NCI-H510A (cell line): Measurements from ENCODE around the gene MINAR1.

Source experiments
- DNase-seq: peaks from one replicate; lab custom pipeline; 2025; lab: John Stamatoyannopoulos, UW

MINAR1 gene

GRCh38 chr15:79430901-79431635, 1.1 kb upstream of the MINAR1 start:
- DNase-seq: no peak

- DNase-seq: no peak
These were observed 474 bp downstream of the MINAR1 start for GRCh38 chr15:79432345-79433275.

- no peak for DNase-seq
These were observed 1.3 kb downstream of the MINAR1 start for GRCh38 chr15:79433276-79433990.

GRCh38 chr15:79434361-79434760, 2.2 kb downstream of the MINAR1 start:
- DNase-seq: no peak

- no peak for DNase-seq
These were observed 4.1 kb downstream of the MINAR1 start for GRCh38 chr15:79436037-79436780.

- no peak for DNase-seq
These were observed 5.3 kb downstream of the MINAR1 start for GRCh38 chr15:79437275-79438000.

GRCh38 chr15:79439236-79439635, 7.1 kb downstream of the MINAR1 start:
- DNase-seq: no peak

- DNase-seq: no peak
These were observed 8.3 kb downstream of the MINAR1 start for GRCh38 chr15:79440355-79440908.

GRCh38 chr15:79442911-79443310, 10.8 kb downstream of the MINAR1 start:
- peak; percentile 47 for DNase-seq

- DNase-seq: no peak
These were observed 14.9 kb downstream of the MINAR1 start for GRCh38 chr15:79447060-79447459.

GRCh38 chr15:79450648-79451047, 18.5 kb downstream of the MINAR1 start:
- DNase-seq: no peak

GRCh38 chr15:79451361-79451999, 19.3 kb downstream of the MINAR1 start:
- DNase-seq: no peak

- no peak for DNase-seq
These were observed 20.3 kb downstream of the MINAR1 start for GRCh38 chr15:79452244-79453051.

- DNase-seq: no peak
These were observed 21.3 kb downstream of the MINAR1 start for GRCh38 chr15:79453446-79453845.

- DNase-seq: no peak
These were observed 21.9 kb downstream of the MINAR1 start for GRCh38 chr15:79454063-79454462.

GRCh38 chr15:79455361-79455760, 23.2 kb downstream of the MINAR1 start:
- no peak for DNase-seq

- DNase-seq: no peak
These were observed 23.8 kb downstream of the MINAR1 start for GRCh38 chr15:79455943-79456342.

GRCh38 chr15:79458491-79458890, 26.4 kb downstream of the MINAR1 start:
- no peak for DNase-seq

- DNase-seq: no peak
These were observed 27.5 kb downstream of the MINAR1 start for GRCh38 chr15:79459666-79460065.
